HG03064 (cell line): ENCODE measurements around the gene LRRC8E.
A peak's percentile ranks its signal among the peaks of the same experiment; 100 is the strongest.

Experiments
- ATAC-seq: cut with Tn5 transposase; IDR thresholded peaks from one replicate; pipeline ENCODE4 v1.9.1; 2021; ENCODE audit warnings: low read depth; ENCODE audit not compliant: unreplicated experiment

Gene LRRC8E

GRCh38 chr19:7904074-7905020 lies 16.0 kb downstream of the LRRC8E start:
- ATAC-seq: peak; percentile 25

DNA sequence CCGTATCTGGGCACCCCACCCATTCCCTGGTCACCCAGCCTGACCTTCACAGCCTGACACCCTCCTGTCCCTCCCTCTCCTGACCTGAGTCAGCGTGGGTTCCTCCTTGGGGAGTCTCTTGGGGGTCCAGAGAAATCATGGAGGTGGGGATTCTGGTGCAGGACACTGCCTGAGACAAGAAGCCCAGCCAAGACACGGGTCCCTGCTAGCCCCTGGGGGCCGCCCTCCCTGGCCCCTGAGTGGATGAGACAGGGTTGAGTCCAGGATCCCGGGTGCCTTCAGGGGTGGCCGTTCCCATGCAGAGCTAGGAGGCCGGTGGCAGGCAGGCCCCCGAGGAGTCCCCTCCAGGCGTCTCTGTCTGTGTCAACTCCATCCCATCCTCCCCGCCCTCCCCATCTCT lies 17.0 kb downstream of the LRRC8E start:
- no peak for ATAC-seq

DNA sequence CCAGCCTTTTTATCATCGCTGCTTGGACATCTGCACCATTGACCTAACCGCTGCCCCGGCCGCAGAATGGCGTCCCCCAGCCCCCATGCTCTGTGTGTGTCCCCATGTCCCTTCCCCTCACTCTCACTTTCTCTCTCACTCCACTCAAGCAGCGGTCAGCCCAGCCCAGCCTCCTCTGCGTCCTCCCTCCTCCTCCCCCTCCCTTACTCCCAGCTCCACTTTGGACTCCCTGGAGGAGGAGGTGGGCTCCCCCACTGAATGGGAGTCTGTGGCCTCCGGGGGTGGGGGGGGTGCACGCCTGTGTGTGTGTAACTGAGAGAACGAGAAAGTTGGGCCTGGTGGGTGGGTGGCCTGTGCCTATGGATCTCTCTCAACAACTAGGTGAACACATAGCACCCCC lies 17.5 kb downstream of the LRRC8E start:
- ATAC-seq: no peak

- ATAC-seq: no peak
Observed at GRCh38 chr19:7907122-7907521, 18.8 kb downstream of the LRRC8E start.

DNA sequence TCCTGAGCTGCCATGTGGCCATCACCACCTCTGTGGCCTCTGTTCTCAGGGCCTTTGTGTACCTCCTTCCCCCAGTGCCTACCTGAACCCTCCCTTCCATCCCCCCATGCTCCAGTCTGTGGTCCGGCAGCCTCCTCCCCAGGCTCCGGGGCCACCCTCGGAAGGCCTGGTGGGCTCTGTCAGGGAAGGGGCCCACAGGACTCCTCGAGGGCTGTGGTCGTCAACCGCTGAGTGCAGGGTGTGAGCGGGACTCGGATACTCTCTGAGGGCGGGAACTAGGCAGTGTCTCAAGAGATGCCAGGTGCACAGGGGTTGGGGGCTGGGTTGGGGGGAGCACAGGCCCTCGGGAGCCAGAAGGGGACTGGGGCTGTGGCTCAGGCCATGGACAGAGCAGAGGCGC lies 19.2 kb downstream of the LRRC8E start:
- ATAC-seq: no peak

DNA sequence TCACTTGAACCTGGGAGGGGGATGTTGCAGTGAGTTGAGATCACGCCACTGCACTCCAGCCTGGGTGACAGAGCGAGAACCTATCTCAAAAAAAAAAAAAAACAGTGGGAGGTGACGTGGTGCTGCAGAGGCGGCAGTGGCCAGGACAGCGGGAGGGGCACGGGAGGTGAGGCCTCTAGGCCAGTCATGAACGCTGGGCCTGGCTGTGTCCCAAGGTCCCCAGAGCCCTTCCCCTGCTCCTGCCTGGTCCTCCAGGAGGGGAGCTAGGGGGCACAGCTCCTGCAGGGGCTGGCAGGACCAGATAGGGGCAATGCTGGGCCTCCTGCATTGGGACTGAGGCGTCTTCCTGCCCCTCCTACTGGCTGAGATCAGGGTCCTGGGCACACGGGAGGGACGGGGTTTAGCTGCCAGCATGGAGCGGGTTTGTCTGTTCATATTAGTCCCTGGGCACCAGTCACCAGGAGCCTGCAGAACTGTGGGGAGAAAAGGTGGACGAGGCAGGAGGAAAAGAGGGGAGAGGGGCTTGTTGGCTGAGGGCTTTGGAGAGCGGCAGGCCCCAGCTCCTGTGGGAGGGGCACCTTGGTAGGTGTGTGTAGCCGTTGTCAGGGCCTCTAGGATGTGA lies 19.9 kb downstream of the LRRC8E start:
- ATAC-seq: no peak

DNA sequence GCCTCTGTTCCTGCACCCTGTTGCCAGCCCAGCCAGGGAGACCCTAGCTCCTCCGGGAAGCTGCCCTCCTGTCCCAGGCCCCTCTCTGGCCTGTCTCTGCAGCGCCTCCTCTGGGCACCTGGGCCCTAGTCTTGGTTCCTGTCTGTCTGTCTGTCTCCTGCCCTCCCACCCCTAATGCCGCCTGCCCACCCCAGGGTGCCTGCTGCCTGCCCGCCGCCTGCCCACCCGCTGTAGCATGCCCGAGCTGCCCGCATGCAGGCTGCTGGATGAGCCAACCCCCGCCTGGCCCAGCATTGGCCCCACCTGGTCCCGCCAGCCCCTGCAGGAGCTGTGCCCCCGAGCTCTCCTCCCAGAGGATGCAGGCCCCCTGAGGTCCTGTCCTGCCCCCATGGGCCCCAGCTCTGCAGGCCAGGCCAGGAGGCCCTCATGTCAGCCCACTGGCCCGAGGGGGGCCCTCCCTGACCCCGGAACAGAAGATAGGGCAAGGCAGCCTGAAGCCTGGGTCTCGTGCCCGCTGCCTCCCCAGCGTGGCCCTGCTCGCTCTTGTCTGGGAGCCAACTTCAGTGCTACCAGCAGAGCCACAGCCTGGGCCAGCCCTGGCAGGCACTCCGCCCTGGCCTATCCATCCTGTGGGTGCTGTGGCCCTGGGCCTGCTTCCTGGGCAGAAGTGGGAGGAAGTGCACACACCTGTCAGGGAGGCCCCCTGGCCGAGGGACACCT lies 20.6 kb downstream of the LRRC8E start:
- ATAC-seq: no peak

GRCh38 chr19:7909471-7910067 lies 21.3 kb downstream of the LRRC8E start:
- ATAC-seq: no peak

- ATAC-seq: no peak
Observed at GRCh38 chr19:7910321-7911161, 22.2 kb downstream of the LRRC8E start.

- no peak for ATAC-seq
Observed at GRCh38 chr19:7911508-7912143, 23.3 kb downstream of the LRRC8E start.

DNA sequence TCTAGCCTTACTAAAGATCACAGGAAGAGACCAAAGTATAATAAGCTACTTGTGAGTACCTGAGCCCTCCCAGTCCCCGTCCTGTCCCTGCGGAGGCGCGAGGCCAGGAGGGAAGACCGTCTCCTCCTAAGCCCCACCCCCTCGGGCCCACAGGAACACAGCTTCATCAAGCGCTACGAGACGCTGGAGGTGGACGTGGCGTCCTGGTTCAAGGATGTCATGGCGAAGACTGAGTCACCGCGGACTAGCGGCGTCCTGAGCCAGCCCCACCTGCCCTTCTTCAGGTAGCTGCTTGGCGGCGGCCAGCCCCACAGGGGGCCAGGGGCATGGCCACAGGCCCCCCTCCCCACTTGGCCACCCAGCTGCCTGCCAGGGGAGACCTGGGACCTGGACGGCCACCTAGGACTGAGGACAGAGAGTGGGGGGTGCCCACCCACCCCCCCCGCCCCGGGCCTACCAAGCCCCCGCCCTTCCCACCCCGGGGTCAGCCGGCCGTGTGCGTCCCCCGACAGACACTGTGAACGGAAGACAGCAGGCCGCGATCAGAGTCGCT lies 23.9 kb downstream of the LRRC8E start:
- ATAC-seq: no peak

- ATAC-seq: no peak
Observed at GRCh38 chr19:7912697-7913564, 24.6 kb downstream of the LRRC8E start.

DNA sequence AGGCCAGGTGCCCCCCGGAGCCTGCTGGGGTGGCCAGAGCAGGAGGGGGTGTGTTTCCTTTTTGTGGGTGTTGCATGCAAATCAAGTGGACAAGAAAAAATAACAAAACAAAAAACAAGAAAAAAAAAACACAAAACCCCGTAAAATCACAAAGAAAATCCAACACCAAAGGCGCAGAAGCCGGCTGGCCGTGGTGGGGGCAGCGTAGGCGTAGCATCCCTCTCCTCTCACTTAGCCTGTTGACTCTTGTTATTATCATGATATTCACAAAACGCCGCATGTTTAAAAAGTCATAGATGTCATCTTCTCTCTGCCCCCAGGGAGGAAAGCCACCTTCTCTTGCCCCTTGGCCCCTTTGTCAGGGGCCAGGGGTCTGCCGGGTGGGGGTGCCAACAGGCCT lies 25.3 kb downstream of the LRRC8E start:
- ATAC-seq: no peak

GRCh38 chr19:7914099-7914498 lies 25.8 kb downstream of the LRRC8E start:
- no peak for ATAC-seq

- ATAC-seq: no peak
Observed at GRCh38 chr19:7914598-7915045, 26.3 kb downstream of the LRRC8E start, which contains the start of gene TGFBR3L. TSS of gene TGFBR3L (plus strand) at chr19:7914830.

- no peak for ATAC-seq
Observed at GRCh38 chr19:7915250-7916102, 27.2 kb downstream of the LRRC8E start.
